ENCODE results near the gene MEGF9. TPM values are rescaled to one million over a fixed set of nuclear protein-coding genes. Genes with fewer than 3 reads are reported as not detected.
A peak's percentile ranks its signal among the peaks of the same experiment; 100 is the strongest.
"Not testable (repeated sequence)": the region's sequence is repeated elsewhere in the genome, so short reads cannot be mapped to it uniquely, and the experiment has no call there.

MEGF9 gene
- total RNA-seq, 1 donor from 2014 or later: 5.0 TPM

DNA sequence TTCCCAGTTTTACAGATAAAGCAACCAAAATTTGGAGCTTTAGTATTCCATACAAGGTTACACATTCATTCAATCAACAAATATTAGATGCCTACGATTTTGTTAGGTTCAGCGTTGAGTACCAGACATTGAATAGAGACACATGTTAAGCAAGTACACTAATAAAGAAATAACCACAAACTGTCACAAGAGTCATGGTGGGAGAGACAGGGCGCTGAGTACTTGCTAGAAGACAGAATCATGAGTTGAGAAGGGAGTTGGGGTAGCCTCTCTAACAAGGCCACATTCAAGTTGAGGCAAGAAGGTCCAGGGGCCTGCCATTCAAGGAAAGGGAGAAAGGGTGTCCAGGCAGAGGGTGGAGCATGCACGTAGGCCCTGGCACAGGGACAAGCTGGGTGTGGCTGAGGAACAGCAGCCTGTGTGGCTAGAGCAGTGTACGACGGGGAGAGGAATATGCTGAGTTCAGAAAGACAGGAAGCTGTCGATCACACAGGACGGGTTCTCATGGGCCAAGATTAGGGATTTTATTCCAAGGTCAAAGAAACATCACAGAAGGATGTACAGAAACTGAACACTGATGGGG lies 151.3 kb downstream of the MEGF9 start:
- intact Hi-C loops (cut with micrococcal nuclease): no loop called here
- Mint-ChIP-seq H3K9me3 (no peaks in the 10 kb centered on the region), H3K27me3 (ENCODE audit: low read depth) (no peaks in the 10 kb centered on the region), H3K27ac (no peak overlapping the region), H3K4me1 (ENCODE audit: low read depth) (peaks cover 10% of the 10 kb centered on the region), H3K4me3 (ENCODE audit: low read depth) (no peak overlapping the region), H3K36me3 (ENCODE audit: low read depth) (peaks cover 71% of the 10 kb centered on the region)
- DNase-seq (ENCODE audit: low spot score): no peak

DNA sequence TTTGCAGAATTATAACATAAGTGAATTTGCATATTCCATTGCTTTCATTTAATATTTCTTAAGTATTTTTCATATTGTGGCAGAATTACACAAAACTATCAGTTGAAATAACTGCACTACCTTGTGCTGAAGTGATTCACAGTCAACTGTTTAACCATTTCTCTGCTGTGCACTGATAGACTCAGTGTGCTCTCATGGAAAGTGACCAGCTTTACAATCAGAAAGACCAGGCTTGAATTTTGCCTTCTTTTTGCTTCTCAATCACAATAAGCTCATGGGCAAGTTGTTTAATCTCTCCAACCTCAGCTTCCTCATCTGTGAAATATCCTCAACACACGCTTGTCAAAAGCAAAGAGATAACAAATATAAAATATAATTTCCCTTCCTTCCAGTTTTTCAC lies 152.6 kb downstream of the MEGF9 start:
- no peak for DNase-seq (ENCODE audit: low spot score)
- Mint-ChIP-seq H3K4me1 (ENCODE audit: low read depth) (peaks cover 13% of the 10 kb centered on the region), H3K9me3 (no peaks in the 10 kb centered on the region), H3K4me3 (ENCODE audit: low read depth) (no peak overlapping the region), H3K36me3 (ENCODE audit: low read depth) (peaks cover 66% of the 10 kb centered on the region), H3K27me3 (ENCODE audit: low read depth) (no peaks in the 10 kb centered on the region), H3K27ac (no peak overlapping the region)
- intact Hi-C loops (cut with micrococcal nuclease): no loop called here

DNA sequence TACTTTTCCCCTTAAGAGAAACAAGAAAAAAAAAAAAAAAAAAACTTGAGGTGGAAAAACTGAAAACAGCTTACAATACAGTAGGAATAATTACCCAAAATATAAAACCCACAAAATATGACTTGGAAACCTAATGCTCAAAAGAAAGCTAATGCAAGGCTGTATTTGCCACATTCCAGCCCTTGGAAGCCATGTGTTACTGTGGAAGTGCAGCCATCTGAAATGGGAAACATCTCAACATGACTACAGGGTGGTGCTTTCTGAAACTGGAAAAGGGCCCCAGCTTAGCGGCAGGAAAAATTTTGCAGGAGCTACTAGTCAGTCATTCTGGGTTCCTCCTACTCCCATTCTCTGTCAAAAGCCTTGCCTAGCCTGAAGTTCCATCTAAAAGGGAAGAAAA lies 154.7 kb downstream of the MEGF9 start:
- no peak for DNase-seq (ENCODE audit: low spot score)
- Mint-ChIP-seq H3K4me1 (ENCODE audit: low read depth) (peaks cover 13% of the 10 kb centered on the region), H3K27me3 (ENCODE audit: low read depth) (no peaks in the 10 kb centered on the region), H3K4me3 (ENCODE audit: low read depth) (no peak overlapping the region), H3K27ac (no peak overlapping the region), H3K9me3 (no peaks in the 10 kb centered on the region), H3K36me3 (ENCODE audit: low read depth) (peaks cover 57% of the 10 kb centered on the region)
- intact Hi-C loops (cut with micrococcal nuclease): no loop called here

DNA sequence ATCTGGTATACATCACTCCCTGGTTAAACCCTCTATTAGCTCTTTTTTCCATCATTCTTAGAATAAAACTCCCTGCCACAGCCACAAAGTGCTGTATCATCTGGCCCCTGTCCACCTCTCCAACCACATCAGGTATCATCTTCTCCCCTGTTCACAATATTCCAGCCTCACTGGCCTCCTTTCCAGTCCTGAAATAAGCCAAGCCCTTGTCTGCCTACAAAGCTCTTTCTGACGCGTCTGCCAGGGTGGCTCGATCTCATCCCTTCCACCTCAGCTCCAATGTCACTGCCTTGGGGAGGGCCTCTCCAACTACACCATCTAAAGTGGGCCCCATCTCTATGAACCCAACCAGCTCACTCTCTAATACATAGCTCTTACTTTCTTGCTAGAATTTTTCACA lies 155.8 kb downstream of the MEGF9 start:
- H3K9me3 Mint-ChIP-seq: no peaks in the 10 kb centered on the region
- peak overlapping the region; percentile 44 for H3K27ac Mint-ChIP-seq
- H3K27me3 Mint-ChIP-seq (ENCODE audit: low read depth): no peaks in the 10 kb centered on the region
- peaks cover 13% of the 10 kb centered on the region for H3K4me1 Mint-ChIP-seq (ENCODE audit: low read depth)
- H3K36me3 Mint-ChIP-seq (ENCODE audit: low read depth): peaks cover 56% of the 10 kb centered on the region
- H3K4me3 Mint-ChIP-seq (ENCODE audit: low read depth): no peak overlapping the region
- intact Hi-C loops (cut with micrococcal nuclease): no loop called here
- DNase-seq (ENCODE audit: low spot score): no peak

DNA sequence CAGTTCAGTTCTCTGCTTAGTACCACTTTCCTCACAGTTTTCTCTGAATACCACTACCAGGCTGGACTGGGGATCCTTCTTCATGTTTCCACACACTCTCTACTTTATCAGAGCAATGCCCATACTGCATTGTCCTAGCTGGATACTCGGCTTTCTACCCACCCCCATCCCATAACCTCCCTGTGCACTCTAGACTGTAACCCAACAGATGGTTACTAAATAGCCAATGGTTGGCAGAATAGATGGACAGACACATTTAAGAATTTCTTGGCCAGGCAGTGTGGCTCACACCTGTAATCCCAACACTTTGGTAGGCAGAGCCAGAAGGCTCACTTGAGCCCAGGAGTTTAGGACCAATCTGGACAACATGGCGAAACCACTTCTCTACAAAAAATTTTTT lies 157.1 kb downstream of the MEGF9 start:
- peaks cover 9% of the 10 kb centered on the region for H3K4me1 Mint-ChIP-seq (ENCODE audit: low read depth)
- DNase-seq (ENCODE audit: low spot score): no peak
- peaks cover 56% of the 10 kb centered on the region for H3K36me3 Mint-ChIP-seq (ENCODE audit: low read depth)
- no peaks in the 10 kb centered on the region for H3K27me3 Mint-ChIP-seq (ENCODE audit: low read depth)
- peaks cover 3% of the 10 kb centered on the region for H3K9me3 Mint-ChIP-seq
- H3K4me3 Mint-ChIP-seq (ENCODE audit: low read depth): no peak overlapping the region
- H3K27ac Mint-ChIP-seq: no peak overlapping the region
- intact Hi-C loops (cut with micrococcal nuclease): no loop called here

DNA sequence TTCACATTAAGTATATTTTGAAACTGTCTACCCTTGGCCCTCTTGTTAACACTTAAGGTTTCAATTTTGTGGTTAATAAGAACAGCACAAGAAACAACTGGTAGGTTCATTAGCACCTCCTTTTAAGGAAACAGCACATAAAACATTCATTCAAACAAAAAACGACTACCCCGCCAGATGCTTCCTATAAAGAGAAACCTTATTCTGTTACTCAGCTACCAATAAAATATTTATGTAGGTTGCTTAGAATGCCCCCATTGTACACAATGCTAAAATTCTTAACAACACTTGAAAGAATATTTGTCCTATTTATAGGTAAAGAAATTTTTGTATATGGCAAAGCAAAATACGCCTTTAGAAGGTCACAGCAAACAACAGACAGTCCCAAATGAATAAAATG lies 157.5 kb downstream of the MEGF9 start:
- H3K9me3 Mint-ChIP-seq: peaks cover 3% of the 10 kb centered on the region
- DNase-seq (ENCODE audit: low spot score): no peak
- no peaks in the 10 kb centered on the region for H3K27me3 Mint-ChIP-seq (ENCODE audit: low read depth)
- intact Hi-C loops (cut with micrococcal nuclease): no loop called here
- H3K4me3 Mint-ChIP-seq (ENCODE audit: low read depth): no peak overlapping the region
- H3K36me3 Mint-ChIP-seq (ENCODE audit: low read depth): peaks cover 53% of the 10 kb centered on the region
- H3K4me1 Mint-ChIP-seq (ENCODE audit: low read depth): peaks cover 9% of the 10 kb centered on the region
- no peak overlapping the region for H3K27ac Mint-ChIP-seq

DNA sequence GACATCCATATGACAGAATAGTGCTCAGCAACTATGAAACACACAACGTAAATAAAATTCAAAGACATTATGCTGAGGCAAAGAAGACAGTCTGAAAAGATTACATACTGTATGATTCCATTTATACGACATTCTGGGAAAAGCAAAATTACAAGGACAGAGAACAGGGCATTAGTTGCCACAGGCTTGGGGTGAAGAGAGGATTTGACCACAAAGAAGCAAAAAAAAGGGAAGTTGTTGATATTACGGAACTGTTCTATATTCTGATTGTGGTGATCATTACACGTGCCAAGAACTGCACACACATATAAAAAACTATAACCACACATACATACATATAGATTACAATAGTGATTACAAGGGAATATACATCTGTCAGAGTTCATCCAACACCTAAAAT lies 158.4 kb downstream of the MEGF9 start:
- Mint-ChIP-seq H3K4me3 (ENCODE audit: low read depth) (no peak overlapping the region), H3K9me3 (peaks cover 3% of the 10 kb centered on the region), H3K27ac (no peak overlapping the region), H3K27me3 (ENCODE audit: low read depth) (no peaks in the 10 kb centered on the region), H3K4me1 (ENCODE audit: low read depth) (peaks cover 9% of the 10 kb centered on the region), H3K36me3 (ENCODE audit: low read depth) (peaks cover 60% of the 10 kb centered on the region)
- DNase-seq (ENCODE audit: low spot score): no peak
- intact Hi-C loops (cut with micrococcal nuclease): no loop called here

- DNase-seq (ENCODE audit: low spot score); H3K27ac Mint-ChIP-seq; intact Hi-C loops (cut with micrococcal nuclease); H3K27me3 Mint-ChIP-seq (ENCODE audit: low read depth); H3K4me1 Mint-ChIP-seq (ENCODE audit: low read depth); H3K4me3 Mint-ChIP-seq (ENCODE audit: low read depth); H3K9me3 Mint-ChIP-seq: not testable (repeated sequence)
- peaks cover 73% of the 10 kb centered on the region for H3K36me3 Mint-ChIP-seq (ENCODE audit: low read depth)
Observed at GRCh38 chr9:120552210-120552704, 162.0 kb downstream of the MEGF9 start.

Other genes starting within 250 kb of the MEGF9 start
- 59.8 and 60.7 TPM in 2 replicates for gene CDK5RAP2, start 134.3 kb downstream of the MEGF9 start, total RNA-seq
- gene FBXW2, start 78.9 kb upstream of the MEGF9 start, total RNA-seq: 79.7 and 80.2 TPM in 2 replicates
- gene PSMD5, start 128.5 kb upstream of the MEGF9 start, total RNA-seq: 61.8 and 67.9 TPM in 2 replicates
- 167 and 170 TPM in 2 replicates for gene PHF19, start 162.7 kb upstream of the MEGF9 start, total RNA-seq
- 164 TPM in 2 replicates for gene TRAF1, start 212.3 kb upstream of the MEGF9 start, total RNA-seq

Measured in activated T-helper 2 cell treated with anti-CD3 and anti-CD28 coated beads, Interferon-gamma antibody, Interleukin-2, Interleukin-4, amounts not matched to agents 10 μg/mL and 5 μg/mL and 100 μg/mL, durations not matched to agents 14 hours and 24 hours and 36 hours (primary cell).